IPS-NIHi7 (cell line): ENCODE measurements around the gene OR11G2.
"Not testable (repeated sequence)": the region's sequence is repeated elsewhere in the genome, so short reads cannot be mapped to it uniquely, and the experiment has no call there.

Experiments used
- DNase-seq: peaks from one replicate; pipeline ENCODE4 v3.0.0; 2012; ENCODE audit warnings: mixed read lengths; ENCODE audit errors: extremely low spot score

OR11G2 gene

GRCh38 chr14:20190596-20190995, at the start of gene OR11G2:
Gene OR11G2 (plus strand): TSS chr14:20190896. CDS start chr14:20197438, 6,542 bp downstream.
- no peak for DNase-seq

- DNase-seq: no peak
These were observed 46.8 kb upstream of the OR11G2 start for GRCh38 chr14:20143911-20144310.

- DNase-seq: no peak
These were observed 45.9 kb upstream of the OR11G2 start for GRCh38 chr14:20144820-20145219.

GRCh38 chr14:20164462-20164861, 26.2 kb upstream of the OR11G2 start:
- no peak for DNase-seq

GRCh38 chr14:20167091-20167490, 23.6 kb upstream of the OR11G2 start:
- no peak for DNase-seq

GRCh38 chr14:20169852-20170251, 20.8 kb upstream of the OR11G2 start:
- not testable (repeated sequence) for DNase-seq

GRCh38 chr14:20174205-20174604, 16.5 kb upstream of the OR11G2 start:
- DNase-seq: not testable (repeated sequence)

- no peak for DNase-seq
These were observed 14.4 kb upstream of the OR11G2 start for GRCh38 chr14:20176330-20176729.

GRCh38 chr14:20177433-20177974, 13.2 kb upstream of the OR11G2 start:
- DNase-seq: no peak

GRCh38 chr14:20179218-20179617, 11.5 kb upstream of the OR11G2 start:
- no peak for DNase-seq

- DNase-seq: no peak
These were observed 10.8 kb upstream of the OR11G2 start for GRCh38 chr14:20179880-20180279.

- no peak for DNase-seq
These were observed 10.2 kb upstream of the OR11G2 start for GRCh38 chr14:20180486-20180885.

GRCh38 chr14:20184181-20184580, 6.5 kb upstream of the OR11G2 start:
- DNase-seq: no peak

- no peak for DNase-seq
These were observed 700 bp downstream of the OR11G2 start for GRCh38 chr14:20191396-20191795.

- DNase-seq: no peak
These were observed 3.4 kb downstream of the OR11G2 start for GRCh38 chr14:20194101-20194500.

- not testable (repeated sequence) for DNase-seq
These were observed 4.5 kb downstream of the OR11G2 start for GRCh38 chr14:20195170-20195569.

- no peak for DNase-seq
These were observed 5.2 kb downstream of the OR11G2 start for GRCh38 chr14:20195911-20196310.

- DNase-seq: no peak
These were observed 6.8 kb downstream of the OR11G2 start for GRCh38 chr14:20197459-20197858.

- no peak for DNase-seq
These were observed 8.3 kb downstream of the OR11G2 start for GRCh38 chr14:20198991-20199390.

- no peak for DNase-seq
These were observed 14.0 kb downstream of the OR11G2 start for GRCh38 chr14:20204721-20205120.

- no peak for DNase-seq
These were observed 18.9 kb downstream of the OR11G2 start for GRCh38 chr14:20209595-20209994.

- not testable (repeated sequence) for DNase-seq
These were observed 21.7 kb downstream of the OR11G2 start for GRCh38 chr14:20212406-20212805.

- DNase-seq: no peak
These were observed 24.5 kb downstream of the OR11G2 start for GRCh38 chr14:20215196-20215595.

GRCh38 chr14:20219033-20219432, 28.3 kb downstream of the OR11G2 start:
- DNase-seq: no peak
